ENCODE results near the gene IREB2. TPM values are rescaled to one million over a fixed set of nuclear protein-coding genes. Genes with fewer than 3 reads are reported as not detected.

Gene IREB2, protein sequence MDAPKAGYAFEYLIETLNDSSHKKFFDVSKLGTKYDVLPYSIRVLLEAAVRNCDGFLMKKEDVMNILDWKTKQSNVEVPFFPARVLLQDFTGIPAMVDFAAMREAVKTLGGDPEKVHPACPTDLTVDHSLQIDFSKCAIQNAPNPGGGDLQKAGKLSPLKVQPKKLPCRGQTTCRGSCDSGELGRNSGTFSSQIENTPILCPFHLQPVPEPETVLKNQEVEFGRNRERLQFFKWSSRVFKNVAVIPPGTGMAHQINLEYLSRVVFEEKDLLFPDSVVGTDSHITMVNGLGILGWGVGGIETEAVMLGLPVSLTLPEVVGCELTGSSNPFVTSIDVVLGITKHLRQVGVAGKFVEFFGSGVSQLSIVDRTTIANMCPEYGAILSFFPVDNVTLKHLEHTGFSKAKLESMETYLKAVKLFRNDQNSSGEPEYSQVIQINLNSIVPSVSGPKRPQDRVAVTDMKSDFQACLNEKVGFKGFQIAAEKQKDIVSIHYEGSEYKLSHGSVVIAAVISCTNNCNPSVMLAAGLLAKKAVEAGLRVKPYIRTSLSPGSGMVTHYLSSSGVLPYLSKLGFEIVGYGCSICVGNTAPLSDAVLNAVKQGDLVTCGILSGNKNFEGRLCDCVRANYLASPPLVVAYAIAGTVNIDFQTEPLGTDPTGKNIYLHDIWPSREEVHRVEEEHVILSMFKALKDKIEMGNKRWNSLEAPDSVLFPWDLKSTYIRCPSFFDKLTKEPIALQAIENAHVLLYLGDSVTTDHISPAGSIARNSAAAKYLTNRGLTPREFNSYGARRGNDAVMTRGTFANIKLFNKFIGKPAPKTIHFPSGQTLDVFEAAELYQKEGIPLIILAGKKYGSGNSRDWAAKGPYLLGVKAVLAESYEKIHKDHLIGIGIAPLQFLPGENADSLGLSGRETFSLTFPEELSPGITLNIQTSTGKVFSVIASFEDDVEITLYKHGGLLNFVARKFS
- total RNA-seq = 22.5 TPM
- long read RNA-seq, full-length matches to known transcripts = 4 of 7 reads
- long read RNA-seq, partial matches to known transcripts = 1 of 7 reads
- long read RNA-seq, other reads (novel, unspliced or antisense) = 2 of 7 reads

DNA sequence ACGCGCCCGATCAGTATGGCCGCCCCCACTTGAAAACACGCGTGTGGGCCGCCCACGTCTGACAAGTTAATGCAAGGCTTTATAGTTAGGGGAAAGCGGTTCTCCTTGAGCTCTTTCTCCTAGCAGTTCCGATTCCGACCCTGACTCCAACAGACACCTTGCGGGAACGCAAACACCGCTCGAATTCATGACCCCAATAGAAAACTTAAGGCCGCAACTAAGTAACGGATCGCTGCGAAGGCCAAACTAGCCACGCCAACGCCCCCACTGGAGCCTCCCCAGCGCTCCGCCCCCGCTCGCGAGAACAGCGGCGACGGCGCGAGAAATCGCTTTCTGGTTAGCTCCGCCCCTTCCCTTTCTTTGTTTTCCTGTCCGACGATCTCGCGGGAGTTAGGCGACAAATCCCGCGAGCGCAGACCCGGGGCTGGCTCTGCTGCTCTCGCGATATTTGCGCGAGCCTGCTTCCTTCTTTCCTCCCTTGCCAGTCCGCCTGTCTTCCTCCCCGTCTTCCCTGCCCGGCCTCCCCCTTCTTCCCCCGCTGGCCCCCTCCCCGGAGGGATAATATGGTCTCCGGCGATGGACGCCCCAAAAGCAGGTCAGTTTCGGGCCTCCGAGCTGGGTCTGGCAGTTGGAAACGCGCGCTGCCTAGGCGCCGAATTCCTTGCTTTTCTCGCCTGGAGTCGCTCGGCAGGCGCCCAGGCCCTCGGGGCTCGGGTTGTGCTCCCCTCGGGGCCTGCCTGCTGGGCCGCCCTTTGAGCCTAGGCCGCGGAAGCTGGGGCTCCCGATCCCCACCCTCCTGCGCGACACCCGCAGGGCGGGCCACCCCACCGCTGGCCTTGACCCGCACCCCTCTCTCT, at the start of gene IREB2:
Gene IREB2 (plus strand): TSS at position 455 of the 857 bp plus-strand sequence. CDS start 122 bp downstream, at position 577.
- DNase-seq (ENCODE audit: missing footprints) (peak; percentile 97), ATAC-seq (peak; percentile 96)
- intact Hi-C loops (cut with DNase I) = no loop called here

- intact Hi-C loops (cut with DNase I) = no loop called here
- no peak for ATAC-seq
These were observed 49.2 kb upstream of the IREB2 start for GRCh38 chr15:78388865-78389264.

DNA sequence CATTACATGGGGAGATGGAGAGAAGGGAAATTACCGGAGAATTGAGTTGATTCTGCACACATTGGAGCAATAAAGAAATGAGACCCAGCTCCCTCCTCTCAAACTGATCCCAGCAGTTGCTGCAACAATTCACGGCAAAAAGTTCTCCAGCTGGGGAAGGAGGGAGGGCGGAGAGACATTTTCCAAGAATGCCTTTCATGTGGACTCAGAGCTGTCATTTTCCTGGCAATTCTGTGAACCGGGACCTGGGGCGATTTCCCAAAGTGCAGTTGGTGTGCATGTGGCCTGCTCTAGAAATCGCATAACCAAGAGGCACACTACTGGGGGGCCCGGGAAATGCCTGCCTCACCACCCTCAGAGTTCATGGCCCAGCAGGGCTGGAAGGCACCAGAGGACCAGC, 48.7 kb upstream of the IREB2 start:
- ATAC-seq (no peak), DNase-seq (ENCODE audit: missing footprints) (no peak)
- intact Hi-C loops (cut with DNase I) = no loop called here

More at GRCh38 chr15:78388865-78389264, 49.2 kb upstream of the IREB2 start:
- DNase-seq (ENCODE audit: missing footprints) = no peak

DNA sequence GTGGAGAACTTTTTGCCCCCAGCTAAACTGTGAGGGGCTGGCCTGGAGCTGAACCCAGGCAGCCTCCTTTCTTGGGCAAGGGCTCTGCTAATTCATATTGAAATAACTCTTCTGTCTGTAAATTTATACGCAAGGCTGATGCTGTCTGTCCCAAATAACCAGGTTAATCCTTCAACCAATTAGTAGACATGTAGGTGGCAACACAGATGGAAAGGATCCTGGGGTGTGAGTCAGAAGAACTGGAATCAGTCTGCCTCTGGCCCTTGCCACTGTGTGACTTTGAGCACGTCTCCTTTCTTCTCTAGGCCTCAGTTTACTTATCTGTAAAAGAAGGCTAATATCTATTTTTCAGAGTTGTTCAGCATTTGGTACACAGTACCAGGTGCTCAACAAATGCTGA, 48.3 kb upstream of the IREB2 start:
- intact Hi-C loops (cut with DNase I) = no loop called here
- no peak for DNase-seq (ENCODE audit: missing footprints)
- no peak for ATAC-seq

- no peak for ATAC-seq
- no peak for DNase-seq (ENCODE audit: missing footprints)
- intact Hi-C loops (cut with DNase I) = no loop called here
These were observed 47.8 kb upstream of the IREB2 start for GRCh38 chr15:78390242-78390641.

DNA sequence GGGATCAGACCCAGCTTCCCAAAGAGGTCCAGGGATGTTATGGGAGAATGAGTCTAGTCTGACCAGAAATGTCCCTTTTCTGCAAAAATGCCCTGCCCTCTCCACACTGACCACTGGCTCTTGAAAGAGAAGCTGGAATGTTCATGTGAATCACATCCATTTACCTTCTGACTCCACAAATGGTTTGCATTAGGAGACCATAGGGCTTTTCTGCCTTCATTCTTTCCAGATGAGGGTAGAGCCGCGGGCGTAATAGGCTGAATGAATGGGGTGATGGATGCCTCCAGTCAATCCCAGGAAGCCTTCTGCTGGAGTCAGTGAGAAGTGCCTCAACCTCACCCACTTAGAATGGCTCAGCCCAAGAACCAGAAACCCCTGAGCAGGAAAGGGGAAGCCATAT, 47.2 kb upstream of the IREB2 start:
- DNase-seq (ENCODE audit: missing footprints) = no peak
- intact Hi-C loops (cut with DNase I) = no loop called here
- ATAC-seq = no peak

DNA sequence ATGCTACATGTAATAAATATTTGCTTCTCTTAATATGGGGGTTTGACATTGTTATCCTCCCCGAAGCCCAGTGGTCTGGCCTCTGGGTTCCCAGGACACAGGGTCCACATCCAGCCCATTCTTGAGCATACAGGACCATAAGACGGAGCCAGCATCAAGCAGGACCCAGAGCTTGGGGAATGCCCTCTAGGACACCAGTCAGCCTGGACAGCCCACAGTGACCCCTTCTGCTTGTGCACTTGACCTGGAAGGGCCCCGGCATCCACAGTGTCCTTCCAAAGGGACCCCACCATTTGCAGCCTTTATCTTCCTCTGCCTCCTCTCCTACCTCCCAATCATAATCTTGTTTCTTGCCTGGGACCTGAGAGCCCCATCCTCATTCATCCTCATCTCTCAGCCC, 46.2 kb upstream of the IREB2 start:
- intact Hi-C loops (cut with DNase I) = no loop called here
- ATAC-seq (no peak), DNase-seq (ENCODE audit: missing footprints) (no peak)

DNA sequence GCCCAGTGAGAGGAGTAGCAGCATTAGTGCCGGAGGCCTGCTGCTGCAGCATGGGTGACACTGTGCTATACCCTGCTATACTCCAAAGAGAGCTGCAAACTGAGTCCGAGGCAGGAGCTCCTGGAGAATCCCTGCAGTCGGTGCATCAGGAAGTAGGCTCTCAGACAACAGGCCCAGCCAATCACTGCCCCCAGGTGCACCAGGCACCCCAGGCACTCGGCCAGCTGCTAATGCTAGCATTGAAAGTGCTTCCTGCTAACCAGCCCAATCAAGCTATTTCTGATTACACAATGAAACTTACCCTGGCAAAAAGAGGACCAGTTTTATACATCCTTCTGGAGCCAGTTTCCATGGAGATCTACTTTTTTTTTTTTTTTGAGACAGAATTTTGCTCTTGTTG, 45.6 kb upstream of the IREB2 start:
- no peak for ATAC-seq
- intact Hi-C loops (cut with DNase I) = no loop called here
- no peak for DNase-seq (ENCODE audit: missing footprints)

GRCh38 chr15:78393137-78393536, 44.9 kb upstream of the IREB2 start:
- ATAC-seq = no peak
- no peak for DNase-seq (ENCODE audit: missing footprints)
- intact Hi-C loops (cut with DNase I) = no loop called here

- intact Hi-C loops (cut with DNase I) = no loop called here
- ATAC-seq = no peak
These were observed 44.0 kb upstream of the IREB2 start for GRCh38 chr15:78394026-78394425.

GRCh38 chr15:78394981-78395616, 42.9 kb upstream of the IREB2 start:
- ATAC-seq (no peak), DNase-seq (ENCODE audit: missing footprints) (no peak)
- intact Hi-C loops (cut with DNase I) = no loop called here

More at GRCh38 chr15:78394026-78394425, 44.0 kb upstream of the IREB2 start:
- DNase-seq (ENCODE audit: missing footprints) = no peak

- intact Hi-C loops (cut with DNase I) = no loop called here
- ATAC-seq (no peak), DNase-seq (ENCODE audit: missing footprints) (no peak)
These were observed 41.7 kb upstream of the IREB2 start for GRCh38 chr15:78396186-78396814.

DNA sequence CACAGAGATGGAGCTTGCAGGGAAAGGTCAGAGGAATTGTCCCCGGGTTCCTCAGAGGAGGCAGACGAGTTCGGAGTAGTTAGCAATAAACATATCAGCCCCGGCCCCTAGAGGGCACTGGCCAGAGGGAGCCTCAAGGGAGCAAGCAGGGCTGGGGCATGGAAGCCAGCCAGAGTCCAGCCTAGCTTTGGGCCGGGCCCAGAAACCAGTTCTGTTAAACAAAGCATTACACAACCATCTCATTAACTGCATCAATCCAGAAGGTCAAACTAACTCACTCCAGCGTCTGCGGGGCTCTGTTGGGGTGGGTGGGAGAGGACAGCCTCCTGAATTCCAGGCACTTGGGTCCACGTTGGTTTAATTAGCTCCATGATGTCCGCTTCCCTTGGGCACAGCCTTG, 41.0 kb upstream of the IREB2 start:
- no peak for DNase-seq (ENCODE audit: missing footprints)
- intact Hi-C loops (cut with DNase I) = no loop called here
- ATAC-seq = peak; percentile 52

GRCh38 chr15:78397382-78397781, 40.6 kb upstream of the IREB2 start:
- intact Hi-C loops (cut with DNase I) = no loop called here
- no peak for ATAC-seq
- no peak for DNase-seq (ENCODE audit: missing footprints)

- DNase-seq (ENCODE audit: missing footprints) (no peak), ATAC-seq (no peak)
- intact Hi-C loops (cut with DNase I) = no loop called here
These were observed 39.8 kb upstream of the IREB2 start for GRCh38 chr15:78398076-78398825.

DNA sequence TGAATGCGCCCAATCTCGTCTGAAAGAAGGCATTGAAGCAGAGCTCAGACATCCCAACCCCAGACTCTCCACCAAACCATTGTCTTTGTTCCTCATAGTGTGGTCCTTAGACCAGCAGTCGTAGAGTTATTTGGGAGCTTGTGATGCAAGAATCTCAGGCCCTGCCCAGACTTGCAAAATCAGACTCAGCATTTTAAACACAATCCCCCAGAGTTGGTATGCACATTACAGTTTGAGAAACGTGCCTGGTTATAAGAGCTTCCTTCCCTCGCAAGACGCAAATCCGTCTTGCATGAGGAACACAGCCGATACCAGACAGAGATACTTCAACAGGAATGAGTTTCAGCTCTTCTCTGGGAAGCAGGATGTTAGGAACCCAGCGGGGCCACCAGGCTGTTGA, 38.9 kb upstream of the IREB2 start:
- intact Hi-C loops (cut with DNase I) = no loop called here
- DNase-seq (ENCODE audit: missing footprints) = no peak
- no peak for ATAC-seq

DNA sequence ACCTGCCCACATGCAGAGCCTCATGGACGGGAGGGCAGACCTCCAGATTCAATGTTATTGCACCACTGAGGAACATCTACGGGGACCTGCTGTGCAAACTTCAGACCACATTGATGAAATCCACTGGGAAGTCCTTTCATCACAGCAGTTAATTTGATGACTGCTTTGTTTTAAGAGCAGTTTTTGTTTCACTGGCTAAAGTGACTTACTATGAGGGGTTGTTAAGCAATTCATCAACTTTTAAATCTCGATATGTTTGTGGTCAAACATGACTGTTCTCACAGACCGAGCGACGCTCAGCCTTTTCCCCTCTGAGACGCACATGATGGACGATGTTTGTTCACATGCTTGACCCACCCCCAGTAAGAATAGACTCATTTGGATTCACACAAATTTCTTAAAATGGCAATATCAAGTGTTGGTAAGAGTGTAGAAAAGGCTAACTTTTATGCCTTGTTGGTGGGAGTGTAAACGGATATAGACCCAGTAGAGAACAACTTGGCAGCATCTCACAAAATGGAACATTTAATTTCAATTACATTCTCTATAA, 35.9 kb upstream of the IREB2 start:
- ATAC-seq (no peak), DNase-seq (ENCODE audit: missing footprints) (no peak)
- intact Hi-C loops (cut with DNase I) = no loop called here

Data from Right ventricle myocardium inferior (tissue), 1 donor.